ENCODE data around the gene PHIP.

DNA sequence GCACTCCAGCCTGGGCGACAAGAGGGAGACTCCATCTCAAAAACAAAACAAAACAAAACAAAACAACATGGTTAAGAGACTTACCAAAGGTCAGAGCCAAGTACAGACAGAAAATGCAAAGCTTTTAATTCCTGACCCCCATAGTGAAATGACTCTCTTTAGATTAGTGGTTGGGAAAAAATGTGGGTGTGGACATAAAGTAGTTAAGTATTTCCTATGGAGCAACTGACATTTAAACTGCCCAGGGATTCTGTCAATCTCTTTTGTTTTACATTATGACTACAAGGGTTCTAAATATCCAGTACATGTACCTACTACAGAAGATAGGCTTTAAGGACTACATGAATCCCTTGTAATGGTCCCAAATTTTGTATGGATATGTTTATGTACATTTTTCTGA is 135.6 kb downstream of the PHIP start:
- TF ChIP-seq CTCF (conservative IDR thresholded peaks at IDR 0.05) (no peak), EZH2 (IDR thresholded peaks at IDR 0.05; ENCODE audit: low read depth) (no peak)

Measured in PC-9 (cell line).